VCaP (cell line): ENCODE measurements around the gene FLAD1.

Source experiments
- H3K27ac ChIP-seq: fragments of 450-650 bp; 2 replicates; pipeline ENCODE4 v1.5.1; 2017
- TF ChIP-seq, protein P1 (sequence below): fragments of 450-650 bp; conservative IDR thresholded peaks from 2 replicates; pipeline ENCODE4 v1.5.1; 2017; ENCODE audit warnings: mild to moderate bottlenecking, moderate library complexity

The FLAD1 gene

GRCh38 chr1:155004352-155005075 lies 21.4 kb downstream of the FLAD1 start:
- H3K27ac ChIP-seq: peak overlapping the region; percentile 100
- TF ChIP-seq, protein P1, sequence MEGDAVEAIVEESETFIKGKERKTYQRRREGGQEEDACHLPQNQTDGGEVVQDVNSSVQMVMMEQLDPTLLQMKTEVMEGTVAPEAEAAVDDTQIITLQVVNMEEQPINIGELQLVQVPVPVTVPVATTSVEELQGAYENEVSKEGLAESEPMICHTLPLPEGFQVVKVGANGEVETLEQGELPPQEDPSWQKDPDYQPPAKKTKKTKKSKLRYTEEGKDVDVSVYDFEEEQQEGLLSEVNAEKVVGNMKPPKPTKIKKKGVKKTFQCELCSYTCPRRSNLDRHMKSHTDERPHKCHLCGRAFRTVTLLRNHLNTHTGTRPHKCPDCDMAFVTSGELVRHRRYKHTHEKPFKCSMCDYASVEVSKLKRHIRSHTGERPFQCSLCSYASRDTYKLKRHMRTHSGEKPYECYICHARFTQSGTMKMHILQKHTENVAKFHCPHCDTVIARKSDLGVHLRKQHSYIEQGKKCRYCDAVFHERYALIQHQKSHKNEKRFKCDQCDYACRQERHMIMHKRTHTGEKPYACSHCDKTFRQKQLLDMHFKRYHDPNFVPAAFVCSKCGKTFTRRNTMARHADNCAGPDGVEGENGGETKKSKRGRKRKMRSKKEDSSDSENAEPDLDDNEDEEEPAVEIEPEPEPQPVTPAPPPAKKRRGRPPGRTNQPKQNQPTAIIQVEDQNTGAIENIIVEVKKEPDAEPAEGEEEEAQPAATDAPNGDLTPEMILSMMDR: no peak

DNA sequence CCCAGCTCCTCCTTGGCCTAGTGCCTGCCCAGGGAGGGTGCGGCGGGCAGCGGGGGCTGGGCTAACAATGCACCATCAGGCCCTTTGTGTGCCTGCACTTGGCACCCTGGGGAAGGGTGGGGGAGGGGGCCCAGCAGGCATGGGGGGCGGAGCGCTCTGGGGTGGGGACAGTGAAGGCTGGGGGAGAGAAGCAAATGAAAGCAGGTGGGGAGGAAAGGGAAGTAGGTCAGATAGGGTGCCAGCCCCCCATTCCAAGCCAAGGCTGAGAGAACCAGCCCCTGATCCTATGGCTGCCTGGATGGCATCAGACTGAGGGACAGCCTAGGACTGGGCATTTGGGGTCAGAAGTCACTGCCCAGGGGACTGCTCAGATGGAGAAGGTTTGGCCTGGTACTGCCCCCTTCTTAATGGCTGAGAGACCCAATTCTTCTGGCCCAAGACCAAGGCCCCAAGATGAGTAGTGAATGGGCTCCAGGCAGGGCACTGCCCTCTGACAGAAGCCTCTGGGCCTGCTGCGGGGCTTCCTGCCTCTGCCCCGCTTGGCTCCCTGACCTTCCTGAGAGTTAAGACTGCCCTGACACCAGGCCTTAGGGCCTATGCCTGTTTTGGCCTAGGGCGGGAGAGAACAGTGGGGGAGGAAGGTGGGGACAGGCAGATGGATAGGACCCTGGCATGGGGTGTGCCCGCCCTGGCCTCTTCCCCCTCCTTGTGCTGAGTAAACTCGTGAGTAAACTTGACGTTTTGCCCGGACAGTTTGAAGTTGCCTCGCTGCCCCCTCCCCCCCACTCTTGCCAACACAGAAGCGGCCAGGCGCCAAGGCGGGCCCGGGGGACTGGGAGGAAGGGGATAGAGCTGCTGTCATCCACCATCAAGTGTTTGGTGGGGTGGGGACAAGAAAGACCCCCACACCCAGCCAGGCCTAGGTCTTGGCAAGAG lies 22.2 kb downstream of the FLAD1 start:
- peak overlapping the region; percentile 100 for H3K27ac ChIP-seq
- TF ChIP-seq, protein P1: no peak

- TF ChIP-seq, protein P1: no peak
- H3K27ac ChIP-seq: peak overlapping the region; percentile 100
Observed at GRCh38 chr1:155006601-155007101, 23.5 kb downstream of the FLAD1 start.

DNA sequence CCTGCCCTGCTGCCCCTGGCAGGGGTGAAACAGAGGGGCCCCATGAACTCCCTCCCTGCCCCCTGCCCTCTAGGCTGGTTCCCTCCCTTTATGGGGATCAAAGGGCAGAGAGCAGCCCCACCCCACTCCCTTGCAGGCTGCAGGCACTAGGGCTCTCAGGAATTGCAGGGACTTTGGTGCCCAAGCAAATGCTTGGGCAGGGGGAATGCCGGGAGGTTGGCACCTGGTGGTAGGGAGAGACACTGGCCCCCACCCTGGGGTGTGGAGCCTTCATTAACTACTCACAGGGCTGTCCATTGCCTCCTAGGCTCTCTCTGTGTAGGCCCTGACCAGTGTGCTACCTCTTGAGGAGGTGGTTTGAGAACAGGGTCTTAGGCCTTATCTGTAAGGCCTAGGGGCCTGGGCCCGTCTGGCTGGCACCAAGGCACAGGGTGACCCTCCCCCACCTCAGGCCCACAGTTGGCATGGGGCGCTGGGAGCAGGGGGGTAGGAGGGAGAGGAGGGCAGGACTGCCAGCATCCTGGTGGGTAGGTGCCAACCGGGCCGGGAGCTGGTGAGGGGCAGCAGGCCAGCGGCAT lies 24.2 kb downstream of the FLAD1 start:
- TF ChIP-seq, protein P1: no peak
- peak overlapping the region; percentile 100 for H3K27ac ChIP-seq

- TF ChIP-seq, protein P1: no peak
- peak overlapping the region; percentile 100 for H3K27ac ChIP-seq
Observed at GRCh38 chr1:155008015-155008941, 25.1 kb downstream of the FLAD1 start.

DNA sequence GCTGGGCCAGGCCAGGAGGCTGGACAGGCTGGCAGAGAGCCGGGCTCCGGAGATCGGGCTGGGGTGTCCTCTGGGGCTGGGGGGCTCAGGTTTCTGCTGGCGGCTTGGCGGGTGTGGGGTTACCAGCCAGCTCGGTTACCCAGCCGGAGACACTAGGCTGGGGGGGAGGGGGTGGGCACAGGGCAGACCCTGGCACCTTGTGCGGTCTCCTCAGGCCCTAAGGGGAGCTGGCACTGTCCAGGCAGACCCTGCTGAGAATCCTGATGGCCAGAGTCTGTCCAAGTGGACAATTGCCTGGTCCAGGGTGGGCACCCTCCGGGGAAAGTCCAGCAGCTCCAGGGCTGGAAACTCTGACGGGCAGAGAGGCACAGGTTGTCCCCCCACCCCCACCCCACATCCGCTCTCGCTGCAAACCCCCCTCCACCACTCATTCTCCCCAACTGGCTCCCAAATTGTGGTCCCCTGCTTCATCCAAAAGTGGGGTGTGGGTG lies 26.1 kb downstream of the FLAD1 start:
- TF ChIP-seq, protein P1: no peak
- H3K27ac ChIP-seq: peak overlapping the region; percentile 100
